ENCODE data around the gene MYH9.

The MYH9 gene

DNA sequence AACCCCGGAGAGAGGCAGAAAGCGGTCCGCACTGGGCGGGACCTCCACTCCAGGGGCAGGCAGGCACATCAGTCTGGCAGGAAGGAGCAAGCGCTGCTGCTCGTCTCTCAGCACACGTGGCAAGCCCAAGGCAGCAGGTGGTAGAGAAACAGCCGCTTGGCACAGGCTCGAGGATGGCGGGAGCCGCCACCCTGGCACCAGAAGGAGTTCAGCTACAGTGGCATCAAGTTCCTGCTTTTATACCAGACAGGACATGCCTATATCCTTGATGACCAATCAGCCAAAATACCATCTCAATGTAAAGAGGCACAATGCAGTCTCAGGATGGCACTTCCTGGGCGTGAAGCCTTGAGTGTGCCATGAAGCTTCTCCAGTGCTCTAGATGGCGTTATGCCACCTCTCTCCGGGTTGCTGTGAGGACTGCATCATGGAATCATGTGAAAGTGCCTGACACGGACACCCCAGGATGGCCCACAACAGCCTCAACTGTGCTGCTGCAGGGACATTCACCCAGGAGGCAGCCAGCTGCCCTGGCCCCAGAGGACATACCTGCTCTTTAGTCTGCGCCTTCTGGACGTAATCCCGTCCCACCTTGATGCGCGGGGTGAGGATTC, 70.0 kb downstream of the MYH9 start:
- DNase-seq (ENCODE audit: extremely low read depth, low read depth): no peak
- TF ChIP-seq CTCF (IDR thresholded peaks at IDR 0.05; ENCODE audit: low read depth, low read length): no peak

- no peak for TF ChIP-seq CTCF (IDR thresholded peaks at IDR 0.05; ENCODE audit: low read depth, low read length)
- no peak for DNase-seq (ENCODE audit: extremely low read depth, low read depth)
Measured at GRCh38 chr22:36316419-36316818, 71.3 kb downstream of the MYH9 start.

DNA sequence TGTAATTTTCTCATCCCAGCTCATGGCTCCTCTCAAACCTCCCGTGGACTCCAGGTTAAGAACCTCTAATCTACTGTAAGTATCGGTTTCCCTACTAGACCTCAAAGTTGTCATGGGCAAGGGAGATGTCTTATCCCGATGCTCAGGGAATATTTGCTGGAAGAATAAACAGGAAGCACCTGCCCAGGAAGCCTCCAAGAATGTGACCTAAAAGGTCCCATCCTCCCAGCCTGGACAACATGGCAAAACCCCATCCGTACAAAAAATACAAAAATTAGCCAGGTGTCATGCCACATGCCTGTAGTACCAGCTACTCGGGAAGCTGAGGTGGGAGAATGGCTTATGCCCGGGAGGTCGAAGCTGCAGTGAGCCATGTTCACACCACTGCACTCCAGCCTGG, 72.4 kb downstream of the MYH9 start:
- no peak for TF ChIP-seq CTCF (IDR thresholded peaks at IDR 0.05; ENCODE audit: low read depth, low read length)
- DNase-seq (ENCODE audit: extremely low read depth, low read depth): no peak

- TF ChIP-seq CTCF (IDR thresholded peaks at IDR 0.05; ENCODE audit: low read depth, low read length): no peak
Measured at GRCh38 chr22:36311386-36312085, 76.2 kb downstream of the MYH9 start.

DNA sequence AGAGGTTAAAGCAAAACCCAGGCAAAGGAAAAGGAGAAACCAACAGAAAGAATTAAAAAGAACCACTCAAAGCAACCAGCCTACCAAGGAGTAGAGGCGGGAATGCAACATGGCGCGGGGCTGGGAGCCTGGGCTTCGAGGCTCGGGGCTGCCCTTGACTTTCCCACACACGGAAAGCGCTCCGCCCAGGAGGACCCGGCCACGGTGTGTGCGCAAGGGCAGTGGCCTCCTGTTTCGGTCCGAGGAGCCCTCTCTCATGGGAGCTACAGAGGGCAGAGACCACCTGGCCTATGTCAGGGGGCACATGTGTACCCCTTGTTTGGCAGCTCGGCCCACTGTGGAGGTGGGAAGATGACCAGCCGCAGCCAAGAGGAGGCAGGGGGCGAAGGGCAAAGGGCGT, 78.9 kb downstream of the MYH9 start:
- no peak for DNase-seq (ENCODE audit: extremely low read depth, low read depth)
- TF ChIP-seq CTCF (IDR thresholded peaks at IDR 0.05; ENCODE audit: low read depth, low read length): no peak

More at GRCh38 chr22:36311386-36312085, 76.2 kb downstream of the MYH9 start:
- no peak for DNase-seq (ENCODE audit: extremely low read depth, low read depth)

DNA sequence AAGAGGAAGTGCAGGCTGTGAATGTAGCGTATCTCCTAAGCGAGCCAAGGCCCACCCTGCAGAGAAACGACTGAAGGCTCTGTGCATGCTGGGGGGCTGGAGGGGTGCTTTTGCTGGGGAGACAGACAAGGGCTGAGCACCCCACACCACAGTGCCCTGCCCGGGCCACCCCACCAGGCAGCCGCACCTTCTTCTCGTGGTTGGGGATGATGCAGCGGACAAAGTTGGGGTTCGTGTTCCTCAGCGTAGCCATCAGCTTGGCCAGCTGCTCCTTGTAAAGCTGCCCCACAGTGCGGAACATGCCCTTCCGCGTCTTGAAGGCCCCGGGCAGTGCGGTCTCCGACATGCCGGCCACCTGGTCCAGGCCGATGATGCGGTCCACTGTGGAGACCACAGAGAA, 81.5 kb downstream of the MYH9 start:
- TF ChIP-seq CTCF (IDR thresholded peaks at IDR 0.05; ENCODE audit: low read depth, low read length): no peak

DNA sequence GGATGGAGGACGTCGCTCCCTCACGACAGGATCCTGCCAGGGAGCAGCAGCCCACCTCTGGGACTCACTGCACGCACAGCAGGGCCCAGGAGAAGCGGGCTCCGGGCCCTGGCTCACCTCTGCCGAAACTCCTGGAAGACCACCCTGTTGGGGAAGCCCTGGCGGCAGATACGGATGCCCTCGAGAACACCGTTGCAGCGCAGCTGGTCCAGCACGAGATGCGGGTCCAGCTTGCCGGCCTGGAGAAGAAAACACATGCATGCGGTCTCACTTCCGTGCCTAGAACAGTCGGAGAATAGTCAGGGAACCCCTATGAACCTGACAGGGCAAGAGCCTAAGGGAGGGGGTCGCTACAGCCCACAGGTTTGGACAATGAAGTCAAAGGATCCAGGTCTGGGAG, 82.0 kb downstream of the MYH9 start:
- no peak for TF ChIP-seq CTCF (IDR thresholded peaks at IDR 0.05; ENCODE audit: low read depth, low read length)

More for the DNA sequence above, 81.5 kb downstream of the MYH9 start:
- no peak for DNase-seq (ENCODE audit: extremely low read depth, low read depth)

More for the DNA sequence above, 82.0 kb downstream of the MYH9 start:
- no peak for DNase-seq (ENCODE audit: extremely low read depth, low read depth)
